GM21529 (cell line): ENCODE results near the gene TMEM92.

ENCODE experiments used
- ATAC-seq: cut with Tn5 transposase; IDR thresholded peaks from one replicate; pipeline ENCODE4 v1.9.1; 2021; ENCODE audit not compliant: unreplicated experiment

TMEM92 gene

DNA sequence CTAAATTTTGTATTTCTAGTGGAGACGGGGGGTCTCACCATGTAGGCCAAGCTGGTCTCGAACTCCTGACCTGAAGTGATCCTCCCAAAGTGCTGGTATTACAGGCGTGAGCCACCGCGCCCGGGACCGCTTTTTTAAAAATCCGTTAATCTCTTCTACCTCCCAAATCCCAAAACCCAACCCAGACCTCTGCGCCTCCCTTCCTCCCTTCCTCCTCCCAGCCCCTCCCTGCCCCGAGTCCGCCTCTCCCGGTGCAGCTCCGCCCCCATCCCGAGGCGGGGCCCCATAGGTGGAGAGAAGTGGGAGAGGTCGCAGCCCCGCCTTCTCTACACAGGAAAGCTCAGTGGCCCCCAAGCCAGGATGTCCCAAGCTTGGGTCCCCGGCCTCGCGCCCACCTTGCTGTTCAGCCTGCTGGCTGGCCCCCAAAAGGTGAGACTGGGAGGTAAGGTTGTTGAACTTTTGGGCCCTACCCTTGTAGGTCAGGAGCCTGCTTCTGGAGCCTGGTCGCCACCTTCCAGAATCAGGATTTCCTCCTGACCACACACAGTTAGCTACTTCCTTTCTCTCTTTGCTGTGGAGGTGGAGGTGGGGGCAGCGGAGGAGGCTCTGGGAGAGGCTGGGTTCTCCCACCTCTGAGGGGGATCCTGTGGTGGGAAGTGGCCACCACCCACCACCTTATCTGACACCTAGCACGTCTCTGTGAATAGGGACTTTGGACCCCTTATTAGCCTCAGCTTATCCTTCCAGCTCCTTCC, at the start of gene TMEM92:
Gene TMEM92, plus strand, starts transcription at position 325 of the 755 bp plus-strand sequence. Its CDS starts 36 bp downstream, at position 361.
- no peak for ATAC-seq

DNA sequence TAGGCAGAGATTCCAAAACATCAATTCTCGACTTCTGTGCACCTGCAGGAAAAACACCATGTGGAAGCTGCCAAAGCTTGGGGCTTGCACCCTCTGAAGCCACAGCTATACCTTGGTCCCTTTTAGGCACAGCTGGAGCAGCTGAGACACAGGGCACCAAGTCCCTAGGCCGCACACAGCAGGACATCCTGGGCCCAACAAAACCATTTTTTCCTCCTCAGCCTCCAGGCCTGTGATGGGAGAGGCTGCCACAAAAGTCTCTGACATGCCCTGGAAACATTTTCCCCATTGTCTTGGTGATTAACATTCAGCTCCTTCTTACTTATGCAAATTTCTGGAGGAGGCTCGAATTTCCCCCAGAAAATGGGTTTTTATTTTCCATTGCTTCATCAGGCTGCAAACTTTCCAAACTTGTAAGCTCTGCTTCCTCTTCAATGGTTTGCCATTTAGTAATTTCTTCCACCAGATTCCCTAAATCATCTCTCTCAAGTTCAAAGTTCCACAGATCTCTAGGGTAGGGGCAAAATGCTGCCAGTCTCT, 48.5 kb upstream of the TMEM92 start:
- no peak for ATAC-seq

DNA sequence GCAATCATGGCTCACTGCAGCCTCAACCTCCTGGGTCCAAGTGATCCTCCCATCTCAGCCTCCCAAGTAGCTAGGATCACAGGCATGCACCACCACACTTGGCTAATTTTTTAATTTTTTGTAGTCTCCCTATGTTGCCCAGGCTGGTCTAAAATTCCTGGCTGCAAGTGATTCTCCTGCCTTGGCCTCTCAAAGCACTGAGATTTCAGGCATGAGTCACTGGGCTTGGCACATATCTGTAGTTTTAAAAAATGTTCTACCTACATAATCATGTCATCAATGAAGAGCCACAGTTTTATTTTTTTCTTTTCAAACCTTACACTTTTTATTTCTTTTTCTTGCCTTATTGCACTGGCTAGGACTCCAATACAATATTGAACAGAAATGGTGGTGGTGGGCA, 39.7 kb upstream of the TMEM92 start:
- ATAC-seq: no peak

DNA sequence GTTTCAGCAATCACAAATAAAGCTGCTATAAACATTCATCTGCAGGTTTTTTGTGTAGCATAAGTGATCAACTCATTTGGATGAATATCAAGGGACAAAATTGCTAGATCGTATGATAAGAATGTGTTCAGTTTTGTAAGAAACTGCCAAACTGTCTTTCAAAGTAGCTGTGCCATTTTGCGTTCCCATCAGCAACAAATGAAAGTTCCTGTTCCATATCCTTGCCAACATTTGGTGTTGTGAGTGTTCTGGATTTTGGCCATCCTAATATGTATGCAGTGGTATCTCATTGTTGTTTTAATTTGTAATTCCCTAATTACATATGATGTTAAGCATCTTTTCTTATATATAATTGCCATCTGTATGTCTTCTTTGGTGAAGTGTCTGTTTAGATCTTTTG, 36.4 kb upstream of the TMEM92 start:
- ATAC-seq: no peak

DNA sequence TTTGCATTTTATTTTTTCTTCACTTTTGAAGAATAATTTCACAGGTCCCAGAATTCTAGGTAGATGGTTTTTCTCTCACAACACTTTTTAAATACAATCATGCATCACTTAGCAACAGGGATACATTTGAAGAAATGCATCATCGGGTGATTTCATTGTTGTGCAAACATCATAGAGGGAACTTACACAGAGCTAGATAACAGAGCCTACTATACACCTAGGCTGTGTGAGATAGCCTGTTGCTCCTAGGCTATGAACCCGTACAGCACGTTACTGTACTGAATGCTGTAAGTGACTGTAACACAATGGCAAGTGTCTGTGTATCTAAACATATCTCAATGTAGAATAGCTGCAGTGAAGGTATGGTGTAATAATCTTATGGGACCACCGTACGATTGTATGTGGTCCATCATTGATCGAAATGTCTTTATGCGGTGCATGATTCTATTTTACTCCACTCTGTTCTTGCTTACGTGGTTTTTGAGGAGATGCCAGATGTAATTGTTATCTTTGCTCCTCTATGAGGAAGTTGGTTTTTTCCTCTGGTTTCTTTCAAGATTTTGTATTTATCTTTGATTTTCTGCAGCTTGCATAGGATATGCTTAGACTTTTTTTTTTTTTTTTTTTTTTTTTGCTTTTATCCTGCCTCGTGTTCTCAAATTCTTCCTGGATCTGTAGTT, 35.5 kb upstream of the TMEM92 start:
- ATAC-seq: no peak

DNA sequence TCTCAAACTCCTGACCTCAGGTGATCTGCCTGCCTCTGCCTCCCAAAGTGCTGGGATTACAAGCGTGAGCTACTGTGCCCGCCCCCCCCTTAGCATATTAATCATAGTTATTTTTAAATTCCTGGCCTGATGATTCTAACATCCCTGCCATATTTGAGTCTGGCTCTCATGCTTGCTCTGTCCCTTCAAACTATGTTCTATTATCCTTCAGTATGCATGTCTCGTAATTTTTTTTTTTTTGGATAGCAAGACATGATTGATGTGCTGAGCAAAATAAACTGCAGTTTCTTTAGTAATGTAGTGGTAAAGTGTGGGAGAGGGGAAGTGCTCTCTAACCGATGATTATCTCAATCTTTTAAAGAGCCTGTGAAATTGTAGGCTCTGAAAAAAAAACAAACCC, 34.3 kb upstream of the TMEM92 start:
- no peak for ATAC-seq

DNA sequence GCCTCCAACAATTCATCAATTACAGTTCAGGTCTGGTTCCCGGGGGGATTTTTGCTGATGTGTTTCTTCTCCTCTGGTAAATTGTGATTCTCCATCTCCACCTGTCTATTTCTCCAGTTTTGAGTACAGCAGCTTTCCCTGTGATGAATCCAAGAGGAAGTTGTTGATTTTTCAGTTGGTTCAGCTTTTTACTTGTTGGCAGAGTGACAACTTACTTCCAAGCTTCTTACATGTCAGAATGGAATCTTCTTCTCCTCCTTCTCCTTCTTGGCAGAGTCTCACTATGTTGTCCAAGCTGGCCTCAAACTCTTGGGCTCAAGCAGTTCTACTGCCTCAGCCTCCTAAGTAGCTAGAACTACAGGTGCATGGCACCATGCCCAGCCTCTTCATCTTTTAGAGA, 33.4 kb upstream of the TMEM92 start:
- no peak for ATAC-seq

DNA sequence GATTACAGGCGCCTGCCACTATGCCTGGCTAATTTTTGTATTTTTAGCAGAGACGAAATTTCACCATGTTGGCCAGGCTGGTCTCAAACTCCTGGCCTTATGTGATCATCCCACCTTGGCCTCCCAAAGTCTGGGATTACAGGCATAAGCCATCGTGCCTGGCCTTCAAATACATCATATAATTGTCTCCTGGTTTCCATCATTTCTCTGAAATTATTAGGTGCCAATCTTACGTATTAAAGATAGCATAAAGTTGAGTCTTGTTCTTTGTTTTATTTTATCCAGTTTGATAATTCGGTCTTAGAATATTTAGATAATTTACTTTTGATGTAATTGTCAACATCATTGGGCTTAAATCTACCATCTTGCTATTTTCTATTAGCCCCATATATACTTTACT, 32.8 kb upstream of the TMEM92 start:
- no peak for ATAC-seq

DNA sequence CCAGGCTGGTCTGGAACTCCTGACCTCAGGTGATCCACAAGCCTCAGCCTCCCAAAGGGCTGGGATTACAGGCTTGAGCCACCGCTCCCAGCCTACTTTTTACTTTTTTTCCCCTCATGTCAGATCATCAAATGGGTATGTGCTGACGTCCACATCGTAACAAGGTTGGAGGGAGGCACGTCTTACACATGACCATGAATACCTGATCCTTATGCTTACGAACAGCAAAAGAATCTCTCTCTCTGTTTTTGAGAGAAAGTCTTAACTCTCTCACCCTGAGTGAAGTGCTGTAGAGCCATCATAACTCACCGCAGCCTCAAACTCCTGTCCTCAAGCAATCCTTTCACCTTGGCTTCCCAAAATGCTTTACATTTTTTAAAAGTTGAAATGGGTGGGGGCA, 29.5 kb upstream of the TMEM92 start:
- ATAC-seq: no peak

DNA sequence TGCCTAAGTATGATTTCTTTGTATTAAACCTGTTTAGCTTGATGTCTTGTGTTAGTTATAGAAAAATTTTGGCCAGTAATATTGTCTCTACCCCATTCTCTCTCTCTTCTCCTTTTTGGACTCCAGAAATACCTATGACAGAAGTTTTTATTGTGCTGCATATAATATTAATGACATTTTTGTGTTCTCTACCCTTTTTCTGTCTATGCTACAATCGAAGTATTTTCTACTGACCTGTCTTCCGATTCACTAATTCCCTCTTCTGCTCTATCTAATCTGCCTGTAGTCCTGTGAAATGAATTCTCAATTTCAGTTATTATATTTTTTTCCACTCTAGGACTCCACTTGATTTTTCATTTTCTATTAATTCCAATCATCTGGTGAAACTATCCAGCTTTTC, 26.0 kb upstream of the TMEM92 start:
- no peak for ATAC-seq

DNA sequence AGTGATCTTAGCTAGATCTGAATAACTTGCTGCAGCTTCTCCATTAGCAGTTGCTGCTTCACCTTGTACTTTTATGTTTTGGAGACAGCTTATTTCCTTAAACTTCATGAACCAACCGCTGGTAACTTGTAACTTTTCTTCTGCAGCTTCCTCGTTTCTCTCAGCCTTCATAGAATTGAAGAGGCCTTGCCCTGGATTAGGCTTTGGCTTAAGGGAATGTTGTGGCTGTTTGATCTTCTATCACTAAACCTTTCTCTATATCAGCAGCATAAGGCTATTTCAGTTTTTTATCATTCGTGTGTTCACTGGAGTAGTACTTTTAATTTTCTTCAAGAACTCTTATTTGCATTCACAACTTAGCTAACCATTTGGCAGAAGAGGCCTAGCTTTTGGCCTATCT, 21.5 kb upstream of the TMEM92 start:
- ATAC-seq: no peak

DNA sequence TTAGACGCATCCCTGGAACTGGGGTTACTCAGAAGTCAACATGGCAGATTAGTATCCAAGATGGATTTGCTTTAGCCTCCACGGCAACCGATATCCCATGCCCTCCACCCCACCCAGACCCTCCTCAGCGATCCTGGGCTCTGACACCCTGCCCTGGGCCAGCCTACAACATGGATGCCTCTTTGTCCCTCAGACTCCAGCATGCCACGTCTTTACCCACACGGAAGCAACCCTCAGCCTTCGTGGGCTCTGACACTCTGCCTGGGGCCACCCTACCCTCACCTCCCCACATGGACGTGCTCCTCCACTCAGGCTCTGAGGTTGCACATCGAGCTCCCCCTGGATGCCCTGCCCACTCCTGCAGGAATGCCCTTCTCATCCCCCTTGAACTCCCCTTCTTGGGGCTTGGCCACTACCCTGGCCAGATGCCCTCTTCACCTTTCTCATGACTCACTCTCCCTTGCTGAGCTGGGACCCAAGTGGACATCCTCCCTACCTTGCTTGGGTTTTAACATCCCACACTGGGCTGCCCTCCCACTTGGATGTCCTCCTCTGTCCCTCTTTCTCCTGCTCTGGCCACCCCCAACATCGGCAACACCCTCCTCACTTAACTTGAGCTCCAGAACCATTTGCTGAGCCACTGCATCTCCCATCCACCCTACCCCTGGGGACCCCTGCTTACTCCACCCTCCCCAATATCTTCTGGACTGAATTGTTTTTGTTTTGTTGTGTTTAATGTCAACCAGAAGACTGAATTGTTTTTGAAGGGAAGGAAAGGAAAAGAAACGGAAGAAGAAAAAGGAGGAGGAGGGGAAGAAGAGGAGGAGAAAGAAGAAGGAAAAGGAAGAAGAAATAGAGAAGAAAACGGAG, 18.3 kb upstream of the TMEM92 start:
- no peak for ATAC-seq

DNA sequence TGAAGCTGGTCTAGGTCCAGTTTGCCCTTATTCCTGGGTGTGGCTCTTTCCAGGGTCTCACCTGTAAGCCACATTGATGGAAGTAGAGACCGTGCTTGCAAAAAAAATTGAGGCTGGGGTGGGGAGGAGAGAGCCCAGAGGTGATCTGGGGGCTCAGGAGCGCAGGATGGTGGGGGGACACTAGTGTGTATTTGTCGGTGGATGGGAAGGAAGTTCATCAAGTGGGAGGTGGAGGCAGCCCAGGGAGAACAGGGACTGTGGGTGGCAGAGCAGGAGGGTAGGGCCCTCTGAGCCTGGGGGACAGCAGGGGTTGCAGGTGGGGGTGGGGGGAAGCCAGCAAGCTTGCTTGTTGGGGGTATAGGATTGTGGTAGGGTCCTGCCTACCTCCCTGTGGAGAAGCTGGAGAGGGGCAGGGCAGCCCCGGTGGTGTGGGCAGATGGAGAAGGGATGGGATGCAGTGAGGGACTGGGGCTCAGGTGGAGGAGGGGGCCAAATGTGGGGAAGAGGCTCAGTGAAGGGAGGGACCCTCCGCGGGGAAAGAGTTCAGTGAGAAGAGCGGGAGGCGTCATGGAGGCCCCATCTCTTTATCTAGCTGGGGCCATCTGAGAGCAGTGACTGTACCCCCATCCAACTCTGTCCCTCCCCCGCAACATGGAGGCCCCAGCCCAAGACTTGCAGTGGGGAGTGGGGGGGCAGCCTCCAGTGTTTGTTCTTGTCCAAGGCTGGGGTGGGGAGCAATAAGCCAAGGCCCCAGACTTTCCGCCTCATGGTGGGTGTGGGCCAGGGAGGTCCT, 17.2 kb upstream of the TMEM92 start:
- ATAC-seq: no peak

DNA sequence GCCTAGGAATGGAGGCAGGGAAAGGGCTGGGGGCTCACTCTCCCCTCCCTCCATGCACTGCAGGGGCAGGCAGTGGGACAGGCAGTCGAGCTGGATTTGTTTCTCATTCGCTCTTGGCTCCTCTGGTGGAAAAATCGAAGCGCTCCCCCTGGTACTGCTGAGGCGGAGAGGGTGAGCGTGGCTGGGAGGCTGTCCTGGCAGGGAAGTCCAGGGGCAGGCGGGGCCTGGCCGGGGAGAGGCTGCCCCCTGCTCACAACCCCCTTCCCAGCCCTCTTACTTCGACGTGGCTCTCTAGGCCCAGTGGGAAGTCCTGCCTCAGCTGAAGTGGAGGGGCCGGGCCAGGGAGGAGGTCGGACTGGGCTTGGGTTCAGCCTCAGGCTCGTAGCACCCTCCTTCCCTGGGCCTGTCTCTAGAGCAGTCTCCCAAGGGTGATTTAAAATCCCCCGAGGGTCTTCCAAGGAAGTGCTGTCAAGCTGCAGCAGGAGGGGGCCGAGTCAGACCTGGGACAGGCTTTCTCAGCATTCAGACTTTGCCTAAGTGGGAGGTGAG, 16.5 kb upstream of the TMEM92 start:
- ATAC-seq: no peak

DNA sequence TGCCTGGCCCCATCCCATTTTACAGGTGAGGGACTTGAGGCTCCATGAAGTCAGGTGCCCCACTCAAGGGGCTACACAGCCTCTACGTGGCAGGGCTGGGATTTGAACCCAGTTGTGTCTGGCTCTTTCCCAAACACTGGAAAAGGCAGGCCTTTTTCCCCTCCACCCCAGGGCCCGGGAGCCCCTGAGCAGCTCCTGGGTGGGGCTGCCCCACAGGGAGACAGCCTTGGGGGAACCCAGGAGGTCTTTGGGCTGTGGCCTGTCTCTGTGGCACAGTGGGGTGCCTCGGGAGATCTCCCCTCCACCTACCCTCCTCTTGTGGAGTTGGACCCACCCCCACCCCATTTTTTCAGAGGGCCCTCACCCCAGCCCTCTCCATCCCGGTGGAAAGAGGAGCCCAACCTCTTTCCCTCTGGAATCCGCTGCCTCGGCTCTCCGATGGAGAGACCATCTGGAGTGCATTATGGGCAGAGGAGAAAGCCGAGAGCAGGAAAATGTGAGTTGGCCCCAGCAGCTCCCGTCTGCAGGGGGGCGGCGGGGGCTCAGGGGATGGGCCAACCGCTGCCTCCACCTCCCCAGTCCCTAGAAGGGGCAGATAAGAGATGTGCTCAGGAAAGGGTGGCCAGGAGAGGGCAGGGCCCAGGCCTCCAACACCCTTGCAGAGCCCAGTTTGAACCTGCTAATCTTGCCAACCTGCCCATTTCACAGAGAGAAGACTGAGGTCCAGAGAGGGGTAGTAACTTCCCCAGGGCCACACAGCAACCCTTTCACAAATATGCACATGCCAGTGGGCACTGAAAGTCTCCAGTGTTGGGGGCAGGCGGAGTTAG, 15.4 kb upstream of the TMEM92 start:
- no peak for ATAC-seq

DNA sequence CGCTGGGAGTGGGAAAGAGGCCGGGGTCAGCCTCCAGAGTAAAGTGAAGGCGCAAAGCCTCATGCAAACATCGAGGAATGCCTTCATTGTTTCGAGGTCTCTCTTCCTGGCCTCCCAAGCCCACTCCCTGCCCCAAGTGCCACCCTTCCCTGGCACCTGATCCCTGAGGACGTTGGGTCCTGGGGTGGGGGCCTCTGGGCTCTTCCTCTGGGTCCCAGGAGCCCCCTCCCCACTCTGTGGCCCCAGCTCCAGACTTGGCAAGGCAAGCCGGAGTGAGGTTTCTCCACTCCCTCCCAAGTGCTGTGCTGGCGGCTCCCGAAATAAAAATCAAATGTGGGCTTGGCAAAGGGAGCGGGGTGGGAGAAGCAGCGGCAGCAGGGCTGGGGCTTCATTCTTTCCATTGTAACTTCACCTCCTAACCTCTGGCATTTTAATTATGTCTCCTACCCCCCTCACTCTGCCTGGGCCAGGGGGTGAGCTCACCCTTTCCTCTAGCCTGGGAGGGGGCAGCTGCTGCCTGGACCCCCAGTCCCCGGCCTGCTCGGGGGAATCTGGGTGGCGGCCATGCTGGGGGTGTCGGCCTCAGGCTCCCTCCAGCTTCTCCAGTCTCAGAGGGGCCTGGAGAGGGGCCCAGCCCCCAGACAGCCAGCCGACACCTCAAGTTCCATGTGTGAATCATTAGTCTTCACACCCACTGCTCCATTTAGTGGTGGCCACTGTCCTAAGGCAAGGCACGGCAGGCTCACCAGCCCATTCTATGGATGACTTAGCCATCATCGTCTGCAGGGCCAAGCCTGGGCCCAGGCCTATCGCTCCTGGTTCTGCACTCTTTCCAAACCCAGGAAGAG, 14.6 kb upstream of the TMEM92 start:
- no peak for ATAC-seq

DNA sequence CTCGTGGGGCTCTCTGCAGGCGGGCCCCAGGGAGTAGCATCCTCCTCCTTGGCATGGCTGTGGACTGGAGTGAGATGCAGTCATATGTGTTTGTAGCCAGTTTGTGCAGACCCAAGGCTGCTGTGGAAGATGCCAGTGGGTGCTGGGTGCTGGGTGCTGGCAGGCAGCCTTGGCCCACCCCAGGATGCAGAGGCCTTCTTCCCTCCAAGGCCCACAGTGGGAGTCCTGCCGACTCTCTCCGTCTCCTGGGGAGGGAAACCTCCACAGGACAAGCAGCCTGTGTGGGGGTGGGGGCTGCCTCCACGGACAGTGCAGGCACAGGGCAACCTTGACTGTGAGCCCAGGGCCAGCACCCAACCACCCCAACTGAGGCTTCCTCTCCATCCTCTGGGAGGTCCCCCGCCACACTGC, 13.8 kb upstream of the TMEM92 start:
- ATAC-seq: no peak

DNA sequence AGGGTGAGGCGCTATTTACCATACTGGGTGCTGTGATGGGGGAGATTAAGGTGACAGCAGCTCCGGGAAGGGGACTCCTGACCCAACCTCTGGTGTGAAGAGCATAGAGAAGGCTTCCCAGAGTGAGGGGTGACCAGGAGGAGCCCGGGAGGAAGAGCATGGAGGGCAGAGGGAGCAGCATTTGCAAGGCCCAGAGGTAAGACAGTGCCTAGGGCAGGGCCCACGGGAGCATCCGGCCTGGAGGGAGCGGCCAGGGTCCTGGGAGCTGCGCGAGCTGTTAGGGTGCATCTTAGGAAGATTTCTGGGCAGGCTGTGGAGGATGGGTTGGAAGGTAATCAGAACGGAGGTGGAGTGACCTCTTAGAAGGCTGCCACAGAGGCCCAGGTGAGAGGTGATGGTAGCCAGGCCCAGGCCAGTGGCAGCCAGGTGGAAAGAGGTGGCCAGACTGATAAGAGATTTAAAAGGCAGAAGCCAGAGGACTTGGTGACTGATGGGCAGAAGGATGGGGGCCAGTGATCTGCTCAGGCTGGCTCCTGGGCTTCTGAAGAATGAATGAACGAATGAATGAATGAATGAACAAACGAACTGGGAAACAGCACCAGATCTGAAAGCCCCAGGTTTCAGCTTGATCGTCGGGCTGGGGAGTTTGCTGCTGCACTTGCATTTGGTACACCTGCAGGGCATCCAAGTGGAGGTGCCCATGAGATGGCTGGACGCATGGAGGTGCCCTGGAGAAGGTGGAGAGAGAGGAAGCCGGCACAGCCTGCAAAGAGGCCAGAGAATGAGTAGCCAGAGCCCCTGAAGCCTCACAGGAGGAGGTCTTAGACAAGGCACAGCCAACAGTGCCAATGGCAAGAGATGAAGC, 13.0 kb upstream of the TMEM92 start:
- no peak for ATAC-seq
